GM19328 (cell line): ENCODE results near the gene SYNPR.

ENCODE experiments used
- ATAC-seq: cut with Tn5 transposase; IDR thresholded peaks from one replicate; pipeline ENCODE4 v1.9.1; 2021; ENCODE audit warnings: mild to moderate bottlenecking, moderate library complexity; ENCODE audit not compliant: unreplicated experiment

SYNPR gene

GRCh38 chr3:63370094-63370493 lies 92.0 kb downstream of the SYNPR start:
- no peak for ATAC-seq

GRCh38 chr3:63383040-63383439 lies 104.9 kb downstream of the SYNPR start:
- ATAC-seq: no peak

GRCh38 chr3:63384382-63384781 lies 106.3 kb downstream of the SYNPR start:
- no peak for ATAC-seq

- ATAC-seq: no peak
Measured at GRCh38 chr3:63385629-63386028, 107.5 kb downstream of the SYNPR start.

GRCh38 chr3:63386568-63386967 lies 108.5 kb downstream of the SYNPR start:
- ATAC-seq: no peak

- no peak for ATAC-seq
Measured at GRCh38 chr3:63387568-63387967, 109.5 kb downstream of the SYNPR start.

- no peak for ATAC-seq
Measured at GRCh38 chr3:63390710-63391230, 112.7 kb downstream of the SYNPR start.

GRCh38 chr3:63395960-63396359 lies 117.9 kb downstream of the SYNPR start:
- no peak for ATAC-seq

GRCh38 chr3:63400246-63400860 lies 122.2 kb downstream of the SYNPR start:
- no peak for ATAC-seq

- ATAC-seq: no peak
Measured at GRCh38 chr3:63405882-63406281, 127.8 kb downstream of the SYNPR start.

- no peak for ATAC-seq
Measured at GRCh38 chr3:63413523-63413922, 135.4 kb downstream of the SYNPR start.

- no peak for ATAC-seq
Measured at GRCh38 chr3:63414607-63415006, 136.5 kb downstream of the SYNPR start.

- no peak for ATAC-seq
Measured at GRCh38 chr3:63429905-63430304, 151.8 kb downstream of the SYNPR start.

GRCh38 chr3:63430875-63431274 lies 152.8 kb downstream of the SYNPR start:
- no peak for ATAC-seq

GRCh38 chr3:63437858-63438257 lies 159.8 kb downstream of the SYNPR start:
- no peak for ATAC-seq

- ATAC-seq: no peak
Measured at GRCh38 chr3:63438826-63439371, 160.8 kb downstream of the SYNPR start.

GRCh38 chr3:63441262-63441661 lies 163.2 kb downstream of the SYNPR start:
- no peak for ATAC-seq

- ATAC-seq: no peak
Measured at GRCh38 chr3:63442918-63443317, 164.8 kb downstream of the SYNPR start.

- ATAC-seq: no peak
Measured at GRCh38 chr3:63450023-63450422, 171.9 kb downstream of the SYNPR start.

- no peak for ATAC-seq
Measured at GRCh38 chr3:63450634-63451363, 172.7 kb downstream of the SYNPR start.

GRCh38 chr3:63456901-63457300 lies 178.8 kb downstream of the SYNPR start:
- no peak for ATAC-seq

- ATAC-seq: no peak
Measured at GRCh38 chr3:63458405-63458804, 180.3 kb downstream of the SYNPR start.
